GM19240 (cell line): Measurements from ENCODE around the gene THEMIS2.

ENCODE experiments used
- DNase-seq: peaks from one replicate; pipeline ENCODE4 v3.0.0; 2011; ENCODE audit warnings: low spot score; ENCODE audit not compliant: insufficient read length

Gene THEMIS2

DNA sequence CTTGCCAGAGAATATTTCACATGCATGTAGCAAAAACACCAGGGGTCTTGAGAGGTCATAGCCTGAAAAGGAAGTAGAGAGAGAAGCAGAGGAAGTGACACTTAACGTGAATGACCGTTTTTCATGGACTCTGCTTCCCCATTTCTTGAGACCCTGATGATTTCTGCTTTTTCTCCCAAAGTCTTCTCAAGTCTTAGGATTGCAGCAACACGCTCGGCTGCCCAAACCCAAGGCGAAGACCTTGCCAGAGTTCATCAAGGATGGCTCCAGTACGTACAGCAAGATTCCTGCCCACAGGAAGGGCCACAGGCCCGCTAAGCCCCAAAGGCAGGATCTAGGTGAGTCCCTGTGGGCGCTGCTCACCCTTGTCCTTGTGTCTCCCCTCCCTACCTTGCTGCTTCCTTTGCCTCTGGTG, 12.8 kb downstream of the THEMIS2 start:
- DNase-seq: no peak

DNA sequence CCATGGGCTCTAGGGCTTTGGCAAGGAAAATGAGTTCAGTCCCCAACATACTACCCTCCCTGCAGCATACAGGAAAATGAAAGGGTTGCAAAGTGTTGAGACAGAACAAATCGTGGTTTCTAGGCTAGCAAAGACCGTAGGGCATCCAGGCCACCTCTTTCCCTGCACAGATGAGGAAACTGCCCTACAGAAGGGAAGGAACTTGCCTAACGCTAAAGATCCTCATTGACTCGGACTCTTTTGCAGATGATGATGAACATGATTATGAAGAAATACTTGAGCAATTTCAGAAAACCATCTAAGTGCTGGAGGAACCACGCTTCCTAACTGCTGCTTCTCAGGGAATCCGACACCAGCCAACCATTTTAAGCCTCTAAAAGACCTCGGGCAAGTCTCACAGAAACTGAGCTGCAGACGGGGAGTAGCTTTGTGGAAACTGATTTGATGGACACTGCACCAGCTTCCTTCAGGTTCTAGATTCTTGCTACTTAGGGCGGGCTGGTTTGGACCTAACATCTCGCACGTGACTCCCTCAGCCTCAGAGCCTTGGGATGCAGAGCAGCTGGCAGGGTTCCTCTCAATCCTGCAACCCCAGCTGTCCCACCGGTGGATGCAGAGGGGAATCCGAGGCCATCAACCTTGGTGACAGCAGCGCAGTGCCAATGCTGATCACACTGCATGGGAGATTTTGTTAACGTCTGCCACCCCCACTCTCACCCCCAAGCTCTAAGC, 13.4 kb downstream of the THEMIS2 start:
- DNase-seq: no peak

DNA sequence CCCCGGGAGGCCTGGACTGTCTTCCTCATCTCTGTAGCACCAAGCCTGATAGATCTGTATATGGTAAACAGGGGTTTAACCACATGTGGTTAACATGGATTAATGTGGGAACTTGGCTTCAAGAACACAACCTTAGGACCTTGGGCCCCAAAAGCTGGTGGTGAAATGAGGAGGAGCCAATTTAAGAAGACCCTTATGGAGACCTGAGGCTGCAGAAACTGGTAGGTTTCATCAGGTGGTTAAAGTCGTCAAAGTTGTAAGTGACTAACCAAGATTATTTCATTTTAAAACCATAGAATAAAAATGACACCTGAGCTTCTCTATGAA, 14.0 kb downstream of the THEMIS2 start:
- no peak for DNase-seq

DNA sequence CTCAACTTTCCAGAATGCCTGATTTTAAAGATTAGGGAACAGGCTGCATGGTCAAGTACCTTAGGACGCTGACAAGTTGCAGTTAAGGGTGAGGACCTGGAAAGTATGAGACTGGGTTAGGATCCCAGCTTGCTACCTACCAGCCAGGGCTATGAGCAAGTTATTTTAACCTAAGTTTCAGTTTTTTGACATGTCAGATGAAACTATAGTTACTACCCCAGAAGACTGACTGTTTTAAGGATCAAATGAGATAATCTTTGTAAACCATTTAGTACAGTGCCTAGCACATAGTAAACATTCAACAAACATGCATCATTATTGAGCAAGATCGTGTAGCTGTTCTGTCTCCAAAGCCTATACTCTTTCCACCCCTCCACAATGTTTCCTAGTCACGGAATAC, 14.4 kb downstream of the THEMIS2 start:
- DNase-seq: no peak

DNA sequence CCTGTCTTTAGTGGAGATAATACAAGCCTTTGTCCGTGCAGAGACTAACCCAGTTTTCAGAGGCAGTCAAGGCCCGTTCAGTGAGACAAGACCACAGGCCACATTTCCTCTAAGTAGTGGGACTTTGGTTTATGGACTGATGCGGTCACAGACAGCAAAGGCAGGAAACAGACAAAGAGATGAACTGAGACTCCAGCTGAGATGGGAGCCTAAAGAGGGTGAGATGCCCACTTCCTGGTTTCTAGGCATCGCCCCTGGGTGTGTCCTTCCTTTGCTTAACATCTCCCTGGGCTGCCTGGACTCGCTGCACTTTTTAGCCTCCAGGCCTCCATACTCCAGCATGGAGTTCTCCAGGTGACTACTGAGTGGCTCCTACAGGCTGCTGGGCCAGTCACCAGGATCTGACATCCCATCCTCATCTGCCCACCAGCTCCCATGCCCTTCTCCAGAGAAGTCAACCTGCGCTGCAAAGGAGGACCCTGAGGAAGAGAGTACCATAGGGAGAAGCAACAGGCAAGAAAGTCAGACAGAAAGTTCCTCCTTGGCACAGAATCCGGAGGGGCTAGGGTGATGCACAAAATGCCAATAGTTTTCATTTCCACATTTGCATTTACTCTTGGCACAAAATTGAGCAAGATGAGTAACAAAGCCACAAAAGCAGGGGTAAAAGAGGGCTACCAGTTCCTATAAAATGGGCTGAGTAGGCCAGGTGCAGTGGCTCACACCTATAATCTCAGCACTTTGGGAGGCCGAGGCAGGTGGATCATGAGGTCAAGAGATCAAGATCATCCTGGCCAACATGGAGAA, 15.1 kb downstream of the THEMIS2 start:
- no peak for DNase-seq

DNA sequence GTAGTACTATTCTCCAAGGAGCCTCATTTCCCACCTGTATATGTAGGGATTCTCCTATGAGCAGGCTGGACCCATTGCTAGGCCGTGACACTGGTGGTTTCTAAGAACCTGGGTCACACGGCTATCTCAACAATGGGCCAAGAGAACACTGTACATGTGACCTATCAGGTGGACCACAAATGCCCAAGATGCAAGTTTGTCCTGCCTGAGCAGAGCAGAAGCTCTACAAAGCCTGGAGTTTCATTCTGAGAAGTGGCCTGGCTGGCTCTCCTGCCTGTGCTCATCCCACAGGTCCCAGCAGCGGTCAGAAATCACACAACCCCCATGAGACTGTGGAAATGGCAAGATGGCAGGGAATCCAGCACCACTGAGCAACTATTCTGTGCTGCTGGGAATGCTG, 17.2 kb downstream of the THEMIS2 start:
- DNase-seq: no peak

DNA sequence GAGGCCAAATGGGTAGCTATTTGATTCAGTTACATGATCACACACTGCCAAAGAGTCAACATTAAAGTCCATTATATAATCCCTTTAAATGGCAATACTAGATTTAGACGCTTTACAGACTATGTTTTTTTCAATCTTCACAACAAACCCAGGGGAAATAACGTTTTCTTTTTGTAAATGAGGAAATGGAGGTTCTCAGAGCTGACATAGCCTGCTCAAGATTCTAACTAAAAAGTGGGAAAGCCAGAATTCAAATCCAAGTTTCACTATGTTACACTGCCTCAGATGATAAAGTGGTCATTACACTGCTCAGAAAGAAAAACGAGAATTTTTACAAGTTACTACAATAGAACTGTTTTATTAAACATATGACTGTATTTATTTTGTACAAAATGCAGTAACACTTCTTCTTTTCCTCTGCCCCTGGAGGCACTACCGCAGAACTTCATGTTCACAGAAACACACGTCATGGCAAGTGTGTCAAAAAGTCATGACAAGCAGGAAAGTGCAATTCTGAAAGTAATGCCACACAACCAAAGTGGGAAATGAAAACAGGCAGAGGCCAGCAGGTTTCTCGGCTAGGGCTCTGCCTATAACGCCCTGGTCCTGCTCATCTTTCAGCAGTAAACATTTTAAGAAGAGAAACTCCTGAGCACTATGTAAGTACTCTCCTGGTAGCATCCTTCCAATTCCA, 19.0 kb downstream of the THEMIS2 start:
- no peak for DNase-seq

DNA sequence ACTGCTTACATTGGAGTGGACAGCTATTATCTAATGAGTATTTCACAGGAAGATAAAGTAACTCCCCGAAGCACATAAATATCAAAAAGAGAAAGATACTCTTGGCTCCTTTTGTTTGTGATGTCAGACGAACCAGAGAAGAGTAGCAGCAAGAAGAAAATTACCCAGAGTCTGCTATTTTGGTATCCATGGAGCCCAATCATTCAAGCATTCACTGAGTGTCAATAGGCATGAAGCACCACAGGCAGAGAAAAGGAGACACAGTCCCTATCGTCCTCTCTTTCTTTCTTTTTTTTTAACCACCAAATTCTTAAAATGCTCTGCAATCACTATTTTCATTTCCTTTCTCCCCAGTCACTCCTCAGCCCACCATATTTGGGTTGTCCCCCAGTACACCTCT, 22.2 kb downstream of the THEMIS2 start:
- no peak for DNase-seq

DNA sequence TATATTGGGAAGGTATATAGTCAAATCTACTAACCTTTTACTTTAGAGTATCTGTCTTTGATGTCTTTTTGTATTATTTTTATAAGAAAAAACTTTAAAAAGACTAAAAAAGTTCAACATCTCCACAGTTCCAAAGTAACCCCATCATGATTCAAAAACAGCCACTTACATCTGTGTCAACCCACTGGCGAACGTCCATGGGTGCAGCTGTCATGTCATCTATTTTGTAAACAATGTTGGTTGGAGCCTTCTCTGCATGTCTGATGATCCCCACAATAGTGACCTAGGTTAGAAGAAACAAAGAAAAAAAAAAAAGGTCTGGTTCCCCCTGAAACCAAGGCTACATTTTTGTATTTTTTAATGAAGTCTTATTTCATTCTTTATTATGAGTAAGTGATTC, 34.4 kb downstream of the THEMIS2 start:
- DNase-seq: no peak

DNA sequence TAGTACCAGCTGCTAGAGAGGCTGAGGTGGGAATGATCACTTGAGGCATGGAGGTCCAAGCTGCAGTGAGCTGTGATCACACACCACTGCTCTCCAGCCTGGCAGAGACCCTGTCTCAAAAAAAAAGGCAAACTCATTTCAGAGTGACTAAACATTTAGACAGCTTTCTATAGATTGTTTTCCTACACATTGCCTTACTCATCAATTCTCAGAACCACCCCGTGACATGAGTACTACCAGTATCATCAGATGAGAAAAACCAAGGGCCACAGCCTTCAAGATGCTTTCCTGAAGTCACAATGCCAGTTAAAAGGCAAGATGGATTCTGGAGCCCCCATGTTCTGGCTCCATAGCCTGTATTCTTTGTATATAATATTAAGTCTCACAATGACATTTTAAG, 40.1 kb downstream of the THEMIS2 start:
- DNase-seq: no peak

DNA sequence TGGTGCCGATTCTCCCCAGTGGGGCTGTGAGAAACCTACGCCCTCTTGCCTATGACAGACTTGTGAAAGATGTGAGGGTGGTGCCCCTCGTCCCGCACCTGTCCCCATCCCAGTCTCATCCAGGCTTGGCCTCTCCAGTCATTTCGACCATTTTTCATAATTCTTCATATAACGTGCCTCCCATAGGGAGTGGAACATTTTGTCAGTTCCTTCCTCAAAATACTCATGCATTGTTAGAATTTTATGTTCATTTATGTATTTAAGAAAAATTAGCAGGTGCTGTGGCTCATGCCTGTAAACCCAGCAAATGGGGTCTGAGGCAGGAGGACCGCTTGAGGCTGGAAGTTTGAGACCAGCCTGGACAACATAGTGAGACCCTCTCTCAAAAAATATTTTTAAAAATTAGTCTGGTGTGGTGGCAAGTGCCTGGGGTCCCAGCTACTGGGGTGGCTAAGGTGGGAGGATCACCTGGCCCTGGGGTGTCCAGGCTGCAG, 42.8 kb downstream of the THEMIS2 start:
- DNase-seq: no peak

DNA sequence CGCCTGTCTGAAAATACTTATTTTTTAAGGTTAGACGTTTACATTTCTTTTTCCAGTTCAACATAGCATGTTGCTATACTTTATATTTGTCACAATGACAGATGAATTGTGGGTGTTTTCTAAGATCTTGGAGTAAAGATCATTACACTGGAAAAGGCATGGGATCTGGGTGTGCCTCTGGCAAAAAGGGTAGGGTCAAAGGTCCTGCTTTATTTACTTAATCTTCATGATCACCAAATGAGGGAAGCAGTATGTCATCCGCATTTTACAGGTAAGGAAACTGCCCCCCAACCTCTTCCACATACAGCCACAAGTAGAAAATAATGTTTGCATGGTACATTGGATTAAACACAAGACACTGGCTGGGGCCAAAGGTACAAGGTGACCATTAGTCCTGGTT, 49.9 kb downstream of the THEMIS2 start:
- no peak for DNase-seq

DNA sequence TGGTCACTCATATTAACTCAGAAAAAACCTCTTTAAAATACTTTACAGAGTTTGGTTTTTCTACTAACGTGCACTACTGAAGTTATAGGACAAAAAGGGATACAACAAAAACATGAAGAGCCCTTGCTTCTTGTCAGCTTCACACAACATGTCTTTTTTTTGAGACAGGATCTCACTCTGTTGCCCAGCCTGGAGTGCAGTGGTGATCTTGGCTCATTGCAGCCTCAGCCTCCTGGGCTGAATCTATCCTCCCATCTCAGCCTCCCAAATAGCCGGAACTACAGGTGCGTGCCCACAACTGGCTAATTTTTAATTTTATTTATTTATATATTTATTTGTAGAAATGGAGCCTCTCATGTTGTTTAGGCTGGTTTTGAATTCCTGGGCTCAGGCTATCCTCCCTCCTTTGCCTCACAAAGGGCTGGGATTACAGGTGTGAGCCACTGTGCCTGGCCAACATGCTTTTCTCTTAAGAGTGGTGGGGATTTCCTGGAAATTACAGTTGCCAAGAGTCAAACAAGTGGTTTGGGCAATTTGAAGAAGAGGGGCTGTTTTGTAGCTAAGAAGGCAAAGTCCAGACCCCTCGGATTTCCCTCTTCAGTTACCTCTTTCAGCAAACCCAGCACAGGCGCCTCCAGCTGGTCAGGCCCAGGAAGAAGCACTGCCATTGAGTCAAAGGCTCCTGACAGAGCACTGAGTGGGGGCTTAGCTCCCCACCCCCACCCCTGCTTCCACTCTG, 56.0 kb downstream of the THEMIS2 start:
- DNase-seq: no peak

DNA sequence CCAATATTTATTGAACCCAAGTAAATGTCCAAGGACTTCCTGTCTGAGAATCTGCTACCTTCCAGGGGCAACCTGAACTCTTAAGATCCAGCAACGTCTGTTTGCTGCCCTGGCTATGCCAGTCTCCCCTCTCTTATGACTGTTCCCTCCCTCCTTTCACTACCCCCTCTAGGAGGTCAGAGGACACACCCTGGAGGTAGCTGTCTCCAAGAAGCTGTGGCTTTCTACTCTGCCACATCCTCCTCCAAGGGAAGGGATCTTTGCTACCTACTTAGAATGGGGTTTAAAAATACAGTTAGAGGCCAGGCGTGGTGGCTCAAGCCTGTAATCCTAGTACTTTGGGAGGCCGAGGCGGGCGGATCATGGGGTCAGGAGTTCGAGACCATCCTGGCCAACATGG, 58.8 kb downstream of the THEMIS2 start:
- no peak for DNase-seq

DNA sequence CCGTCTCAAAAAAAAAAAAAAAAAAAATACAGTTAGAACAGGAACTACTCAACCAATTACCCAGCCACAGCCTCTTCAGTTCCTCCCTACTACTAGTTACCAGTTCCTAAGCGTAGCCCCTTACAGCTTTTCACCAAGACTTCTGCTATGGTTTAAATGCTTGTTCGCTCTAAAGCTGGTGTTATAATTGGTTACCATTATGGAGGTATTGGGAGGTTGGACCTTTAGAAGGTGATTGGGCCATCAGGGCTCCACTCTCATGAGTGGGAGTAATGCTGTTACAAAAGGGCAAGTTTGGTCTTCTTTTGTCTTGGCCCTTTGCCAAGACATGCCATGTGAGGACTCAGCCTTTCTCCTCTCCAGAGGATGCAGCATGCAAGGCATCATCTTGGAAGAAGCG, 59.4 kb downstream of the THEMIS2 start:
- DNase-seq: no peak

DNA sequence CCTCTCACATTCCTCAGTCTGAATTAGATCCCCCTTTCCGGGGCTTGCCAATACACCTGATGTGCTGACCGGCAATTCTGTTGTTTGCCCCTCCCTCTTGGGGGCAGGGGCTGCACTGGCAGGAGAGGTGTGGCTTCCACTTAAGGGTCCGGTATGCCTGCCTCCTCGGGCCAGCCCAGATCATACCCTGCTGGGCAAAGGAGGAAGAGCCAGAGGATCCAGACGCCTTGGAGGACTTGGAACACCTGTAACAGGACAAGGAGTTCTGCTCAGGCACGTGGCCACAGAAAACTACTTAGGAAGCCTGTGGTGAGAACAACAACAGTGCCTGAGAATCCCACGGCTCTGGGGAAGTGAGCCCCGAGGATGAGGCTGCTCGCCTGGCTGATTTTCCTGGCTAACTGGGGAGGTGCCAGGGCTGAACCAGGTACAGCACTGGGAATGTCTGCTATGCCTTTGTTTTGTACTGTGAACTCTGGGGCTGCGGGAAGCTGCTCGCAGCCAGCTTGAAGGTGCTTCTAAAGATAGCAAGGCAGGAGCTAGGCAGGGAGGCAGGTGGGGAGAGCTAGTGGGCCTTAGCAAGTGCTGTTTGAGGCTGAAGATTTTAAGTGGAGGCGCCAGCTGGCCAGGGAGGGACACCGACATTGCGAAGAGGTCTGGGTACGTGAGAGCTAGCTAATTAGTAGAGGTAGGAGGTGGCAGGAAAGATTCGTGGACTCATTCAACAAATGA, 62.6 kb downstream of the THEMIS2 start, which contains the start of gene SMPDL3B:
Gene SMPDL3B, plus strand, starts transcription at position 183 of the 732 bp plus-strand sequence. Its CDS starts 184 bp downstream, at position 367.
- DNase-seq: no peak

DNA sequence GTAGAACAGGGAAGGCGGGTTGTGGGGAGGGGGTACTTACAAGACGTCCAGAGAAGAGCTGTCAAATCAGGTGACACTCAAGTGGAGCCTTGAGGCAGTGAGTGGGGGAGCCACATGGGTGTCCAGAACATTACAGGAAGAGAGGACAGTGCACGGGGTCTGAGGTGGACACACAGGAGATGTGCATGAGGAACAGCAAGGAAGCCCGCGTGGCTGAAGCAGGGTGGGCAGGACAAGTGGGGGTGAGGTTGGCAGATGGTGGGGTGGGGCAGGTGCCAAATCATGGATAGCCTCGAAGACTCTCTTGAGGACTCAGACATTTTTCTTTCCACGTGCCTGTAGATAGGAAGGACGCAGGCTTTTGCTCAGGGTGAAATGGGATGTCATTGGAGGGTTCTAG, 63.4 kb downstream of the THEMIS2 start:
- DNase-seq: no peak
